Measurements from ENCODE around the gene NINL.

Gene NINL

GRCh38 chr20:25539742-25540672 lies 45.3 kb downstream of the NINL start:
- Mint-ChIP-seq H3K4me1 (no peaks in the 10 kb centered on the region), H3K9me3 (no peaks in the 10 kb centered on the region), H3K27me3 (no peaks in the 10 kb centered on the region), H3K4me3 (no peak overlapping the region), H3K36me3 (no peaks in the 10 kb centered on the region), H3K27ac (no peak overlapping the region)
- CTCF ChIA-PET, result interaction anchor here (0.6 to 1.6 kb wide), 3 partner anchors 13 to 70 kb away, joined by 3 to 6 read pairs (median 4); no protein-coding TSS in a partner anchor
- DNase-seq, result no peak

- Mint-ChIP-seq H3K4me3 (no peak overlapping the region), H3K27me3 (no peaks in the 10 kb centered on the region), H3K4me1 (no peaks in the 10 kb centered on the region), H3K36me3 (no peaks in the 10 kb centered on the region), H3K9me3 (no peaks in the 10 kb centered on the region), H3K27ac (no peak overlapping the region)
- DNase-seq, result no peak
- CTCF ChIA-PET, result no interaction called here
Measured at GRCh38 chr20:25538838-25539665, 46.3 kb downstream of the NINL start.

- Mint-ChIP-seq H3K27me3 (no peaks in the 10 kb centered on the region), H3K27ac (no peak overlapping the region), H3K36me3 (no peaks in the 10 kb centered on the region), H3K9me3 (no peaks in the 10 kb centered on the region), H3K4me3 (no peak overlapping the region), H3K4me1 (no peaks in the 10 kb centered on the region)
- no peak for DNase-seq
- CTCF ChIA-PET, result no interaction called here
Measured at GRCh38 chr20:25537890-25538289, 47.4 kb downstream of the NINL start.

GRCh38 chr20:25535762-25536161 lies 49.6 kb downstream of the NINL start:
- Mint-ChIP-seq H3K36me3 (no peaks in the 10 kb centered on the region), H3K27ac (no peak overlapping the region), H3K4me3 (no peak overlapping the region), H3K27me3 (no peaks in the 10 kb centered on the region), H3K4me1 (no peaks in the 10 kb centered on the region), H3K9me3 (peaks cover 3% of the 10 kb centered on the region)
- no peak for DNase-seq
- CTCF ChIA-PET, result no interaction called here

GRCh38 chr20:25534845-25535244 lies 50.5 kb downstream of the NINL start:
- CTCF ChIA-PET, result no interaction called here
- DNase-seq, result no peak
- peaks cover 8% of the 10 kb centered on the region for H3K9me3 Mint-ChIP-seq
- H3K36me3 Mint-ChIP-seq, result no peaks in the 10 kb centered on the region
- H3K27ac Mint-ChIP-seq, result no peak overlapping the region
- no peak overlapping the region for H3K4me3 Mint-ChIP-seq
- H3K27me3 Mint-ChIP-seq, result no peaks in the 10 kb centered on the region
- no peaks in the 10 kb centered on the region for H3K4me1 Mint-ChIP-seq

GRCh38 chr20:25533920-25534700 lies 51.2 kb downstream of the NINL start:
- H3K27ac Mint-ChIP-seq, result no peak overlapping the region
- no peaks in the 10 kb centered on the region for H3K4me1 Mint-ChIP-seq
- no peaks in the 10 kb centered on the region for H3K27me3 Mint-ChIP-seq
- CTCF ChIA-PET, result no interaction called here
- H3K9me3 Mint-ChIP-seq, result peaks cover 8% of the 10 kb centered on the region
- no peak for DNase-seq
- H3K4me3 Mint-ChIP-seq, result no peak overlapping the region
- H3K36me3 Mint-ChIP-seq, result no peaks in the 10 kb centered on the region

- Mint-ChIP-seq H3K4me1 (no peaks in the 10 kb centered on the region), H3K4me3 (no peak overlapping the region), H3K9me3 (peaks cover 8% of the 10 kb centered on the region), H3K27me3 (no peaks in the 10 kb centered on the region), H3K27ac (no peak overlapping the region), H3K36me3 (no peaks in the 10 kb centered on the region)
- CTCF ChIA-PET, result no interaction called here
- no peak for DNase-seq
Measured at GRCh38 chr20:25532971-25533391, 52.4 kb downstream of the NINL start.

- no peak for DNase-seq
- H3K4me3 Mint-ChIP-seq, result no peak overlapping the region
- no peak overlapping the region for H3K27ac Mint-ChIP-seq
- CTCF ChIA-PET, result no interaction called here
- no peaks in the 10 kb centered on the region for H3K36me3 Mint-ChIP-seq
- peaks cover 8% of the 10 kb centered on the region for H3K9me3 Mint-ChIP-seq
- no peaks in the 10 kb centered on the region for H3K27me3 Mint-ChIP-seq
- H3K4me1 Mint-ChIP-seq, result no peaks in the 10 kb centered on the region
Measured at GRCh38 chr20:25532015-25532751, 53.1 kb downstream of the NINL start.

GRCh38 chr20:25529295-25529951 lies 55.9 kb downstream of the NINL start:
- H3K27ac Mint-ChIP-seq, result no peak overlapping the region
- no peaks in the 10 kb centered on the region for H3K4me1 Mint-ChIP-seq
- no peak overlapping the region for H3K4me3 Mint-ChIP-seq
- CTCF ChIA-PET, result no interaction called here
- DNase-seq, result no peak
- no peaks in the 10 kb centered on the region for H3K27me3 Mint-ChIP-seq
- H3K36me3 Mint-ChIP-seq, result no peaks in the 10 kb centered on the region
- H3K9me3 Mint-ChIP-seq, result peaks cover 8% of the 10 kb centered on the region

GRCh38 chr20:25527949-25528348 lies 57.4 kb downstream of the NINL start:
- Mint-ChIP-seq H3K9me3 (peaks cover 8% of the 10 kb centered on the region), H3K27me3 (no peaks in the 10 kb centered on the region), H3K27ac (no peak overlapping the region), H3K4me3 (no peak overlapping the region), H3K4me1 (no peaks in the 10 kb centered on the region), H3K36me3 (no peaks in the 10 kb centered on the region)
- CTCF ChIA-PET, result no interaction called here
- DNase-seq, result no peak

- Mint-ChIP-seq H3K4me1 (no peaks in the 10 kb centered on the region), H3K27ac (no peak overlapping the region), H3K36me3 (no peaks in the 10 kb centered on the region), H3K4me3 (no peak overlapping the region), H3K27me3 (no peaks in the 10 kb centered on the region), H3K9me3 (peaks cover 8% of the 10 kb centered on the region)
- DNase-seq, result no peak
- CTCF ChIA-PET, result no interaction called here
Measured at GRCh38 chr20:25526446-25526845, 58.9 kb downstream of the NINL start.

GRCh38 chr20:25525867-25526266 lies 59.5 kb downstream of the NINL start:
- no peak for DNase-seq

GRCh38 chr20:25525295-25525694 lies 60.0 kb downstream of the NINL start:
- no peak for DNase-seq
- Mint-ChIP-seq H3K4me1 (no peaks in the 10 kb centered on the region), H3K4me3 (no peak overlapping the region), H3K36me3 (no peaks in the 10 kb centered on the region), H3K27ac (no peak overlapping the region), H3K9me3 (peaks cover 3% of the 10 kb centered on the region), H3K27me3 (no peaks in the 10 kb centered on the region)
- CTCF ChIA-PET, result interaction anchor here (0.5 kb wide), 1 partner anchor 90 kb away, joined by 3 read pairs; no protein-coding TSS in a partner anchor

More at GRCh38 chr20:25525867-25526266, 59.5 kb downstream of the NINL start:
- H3K36me3 Mint-ChIP-seq, result no peaks in the 10 kb centered on the region
- no peak overlapping the region for H3K27ac Mint-ChIP-seq
- no peaks in the 10 kb centered on the region for H3K27me3 Mint-ChIP-seq
- no peaks in the 10 kb centered on the region for H3K4me1 Mint-ChIP-seq
- H3K4me3 Mint-ChIP-seq, result no peak overlapping the region
- CTCF ChIA-PET, result interaction anchor here (0.5 kb wide), 1 partner anchor 90 kb away, joined by 3 read pairs; no protein-coding TSS in a partner anchor
- peaks cover 5% of the 10 kb centered on the region for H3K9me3 Mint-ChIP-seq

Measured in activated naive CD4-positive, alpha-beta T cell treated with anti-CD3 and anti-CD28 coated beads, Interleukin-2, amount 10 ng/mL, durations not matched to agents 7 days and 5 days (primary cell).